ENCODE results near the gene TMEM272.

- TF ChIP-seq POLR2AphosphoS5 (IDR thresholded peaks at IDR 0.05) (no peak), CTCF (IDR thresholded peaks at IDR 0.05) (no peak), POLR2A (IDR thresholded peaks at IDR 0.05; ENCODE audit: low read depth) (no peak), EP300 (IDR thresholded peaks at IDR 0.05) (no peak)
Observed at GRCh38 chr13:51882570-51883225, 37.7 kb upstream of the TMEM272 start.

All from esophagus muscularis mucosa (tissue), 4 donors.